Activated T-helper 17 cell treated with anti-CD3 and anti-CD28 coated beads, Interleukin-2, amount 50 U/mL, for 72 hours (primary cell): ENCODE data around the gene AGAP1. TPM values are rescaled to one million over a fixed set of nuclear protein-coding genes. Genes with fewer than 3 reads are reported as not detected.

Experiments used
- ATAC-seq: fragments of 150-1000 bp; cut with Tn5 transposase; replicated peaks from 2 replicates; pipeline ENCODE4 v1.10.0; 2021; ENCODE audit warnings: mild to moderate bottlenecking, moderate library complexity
- H3K27ac Mint-ChIP-seq: one replicate; pipeline ENCODE4 v1.8.0; 2022; ENCODE audit warnings: mixed read lengths
- H3K27me3 Mint-ChIP-seq: one replicate; pipeline ENCODE4 v1.8.0; 2022; ENCODE audit warnings: mixed read lengths
- H3K36me3 Mint-ChIP-seq: one replicate; pipeline ENCODE4 v1.8.0; 2022; ENCODE audit warnings: low read depth, mild to moderate bottlenecking, mixed read lengths
- H3K4me1 Mint-ChIP-seq: one replicate; pipeline ENCODE4 v1.8.0; 2022; ENCODE audit warnings: mixed read lengths
- H3K4me3 Mint-ChIP-seq: one replicate; pipeline ENCODE4 v1.8.0; 2022; ENCODE audit warnings: mild to moderate bottlenecking, mixed read lengths
- H3K9me3 Mint-ChIP-seq: one replicate; pipeline ENCODE4 v1.8.0; 2022; ENCODE audit warnings: mixed read lengths
- total RNA-seq, 2 donors: library from RNA; stranded (reverse); gene quantifications; one replicate each; pipeline ENCODE4 v1.2.3, GENCODE V29; 2022

Gene AGAP1
- total RNA-seq, 2 donors from 2014 or later: 2.2 to 5.3 TPM

DNA sequence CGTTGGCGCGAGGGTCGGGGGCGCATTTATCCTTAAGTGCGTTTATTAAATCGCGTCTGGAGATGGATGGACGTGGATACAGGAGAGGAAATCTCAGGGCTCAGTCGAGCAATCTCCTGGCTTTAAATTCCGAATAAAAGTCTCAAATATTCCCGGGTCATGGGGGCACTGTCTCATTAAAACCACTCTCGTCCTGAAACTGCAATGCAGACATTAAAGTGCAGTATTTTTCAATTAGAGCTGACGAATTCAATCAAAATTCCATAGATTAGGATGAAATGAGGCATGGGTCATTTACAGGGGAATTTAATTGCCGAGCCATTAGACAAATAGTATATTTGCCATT is 685.0 kb downstream of the AGAP1 start:
- H3K27me3 Mint-ChIP-seq: peaks cover 57% of the 10 kb centered on the region
- no peaks in the 10 kb centered on the region for H3K9me3 Mint-ChIP-seq
- peak overlapping the region; percentile 52 for H3K4me3 Mint-ChIP-seq
- no peak overlapping the region for H3K27ac Mint-ChIP-seq
- H3K4me1 Mint-ChIP-seq: no peaks in the 10 kb centered on the region
- no peaks in the 10 kb centered on the region for H3K36me3 Mint-ChIP-seq
- no peak for ATAC-seq

GRCh38 chr2:236179236-236180075 is 685.6 kb downstream of the AGAP1 start:
- H3K4me1 Mint-ChIP-seq: no peaks in the 10 kb centered on the region
- peaks cover 55% of the 10 kb centered on the region for H3K27me3 Mint-ChIP-seq
- no peaks in the 10 kb centered on the region for H3K9me3 Mint-ChIP-seq
- no peaks in the 10 kb centered on the region for H3K36me3 Mint-ChIP-seq
- no peak overlapping the region for H3K27ac Mint-ChIP-seq
- ATAC-seq: no peak
- H3K4me3 Mint-ChIP-seq: no peak overlapping the region

- no peak overlapping the region for H3K4me3 Mint-ChIP-seq
- H3K9me3 Mint-ChIP-seq: no peaks in the 10 kb centered on the region
- no peaks in the 10 kb centered on the region for H3K4me1 Mint-ChIP-seq
- no peak overlapping the region for H3K27ac Mint-ChIP-seq
- H3K27me3 Mint-ChIP-seq: peaks cover 53% of the 10 kb centered on the region
- H3K36me3 Mint-ChIP-seq: no peaks in the 10 kb centered on the region
- ATAC-seq: no peak
These were observed 686.4 kb downstream of the AGAP1 start for GRCh38 chr2:236180076-236180816.

DNA sequence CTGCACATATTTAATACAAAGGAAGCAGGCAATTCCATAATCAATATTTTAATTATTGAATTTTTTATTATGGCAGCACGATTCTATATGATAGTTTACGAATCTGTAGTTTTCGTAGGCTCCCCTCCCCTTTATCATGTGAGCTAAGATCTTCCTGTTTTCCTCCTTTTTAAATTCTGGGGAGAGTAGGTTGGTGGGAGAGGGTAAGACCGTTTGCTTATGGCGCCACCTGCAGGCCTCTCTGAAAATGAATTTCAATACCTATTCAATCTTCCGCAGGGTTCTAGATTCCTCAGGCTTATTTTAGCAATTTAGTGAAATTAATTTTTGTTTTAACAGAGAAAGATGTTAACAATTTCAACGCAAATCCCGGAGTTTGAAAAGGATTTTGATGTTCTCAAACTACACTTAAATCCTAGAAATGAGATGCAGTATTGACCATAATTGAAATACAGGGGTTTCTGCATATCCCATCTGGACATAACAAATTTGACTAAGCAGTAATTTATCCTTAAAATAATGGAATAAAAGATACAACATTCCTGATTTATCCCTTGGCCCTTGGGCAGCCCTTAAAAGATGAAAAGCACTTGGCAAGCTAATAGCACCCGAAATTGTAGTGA is 687.1 kb downstream of the AGAP1 start:
- Mint-ChIP-seq H3K27ac (no peak overlapping the region), H3K4me3 (no peak overlapping the region), H3K27me3 (peaks cover 53% of the 10 kb centered on the region), H3K9me3 (no peaks in the 10 kb centered on the region), H3K36me3 (no peaks in the 10 kb centered on the region), H3K4me1 (no peaks in the 10 kb centered on the region)
- no peak for ATAC-seq
